OCI-LY7 (cell line): ENCODE data around the gene ASCC1. TPM values are rescaled to one million over a fixed set of nuclear protein-coding genes. Genes with fewer than 3 reads are reported as not detected.

Experiments
- BruUV-seq: library from RNA; stranded (reverse); fragments of 400-500 nt; replicated peaks from 2 replicates; lab custom pipeline; 2021; lab: Mats Ljungman, UMichigan
- CTCF ChIA-PET: fragments of 300-600 bp; sonication (Branson Sonifier 250); formaldehyde crosslinking; loops from one replicate; lab custom pipeline; 2022; ENCODE audit warnings: antibody characterized with exemption; ENCODE audit not compliant: unreplicated experiment; lab: Charles Lee
- POLR2A ChIA-PET: fragments of 300-600 bp; sonication (Branson Sonifier 250); formaldehyde crosslinking; loops from one replicate; lab custom pipeline; 2022; ENCODE audit warnings: antibody characterized with exemption; lab: Charles Lee
- DNase-seq: peaks from one replicate; pipeline ENCODE4 v3.0.0-alpha.2; 2015; ENCODE audit warnings: low spot score
- H2AFZ ChIP-seq: fragments of 200-600 bp; sonication (generic), shearing (Covaris generic); 2 replicates; pipeline ENCODE4 v1.6.1; 2014; ENCODE audit warnings: mild to moderate bottlenecking, antibody characterized with exemption, low read length, moderate library complexity
- H3K27ac ChIP-seq: fragments of 200-600 bp; sonication (generic); 2 replicates; pipeline ENCODE4 v1.5.1; 2014; ENCODE audit warnings: mixed run types, low read depth, mild to moderate bottlenecking, moderate library complexity, low read length, inconsistent platforms; ENCODE audit not compliant: poor library complexity, severe bottlenecking
- H3K36me3 ChIP-seq: fragments of 200-600 bp; sonication (generic); 2 replicates; pipeline ENCODE4 v1.6.1; 2014; ENCODE audit warnings: mild to moderate bottlenecking, antibody characterized with exemption, low read length, moderate library complexity, mixed read lengths; ENCODE audit not compliant: insufficient read depth
- H3K4me1 ChIP-seq: fragments of 200-600 bp; sonication (generic); 2 replicates; pipeline ENCODE4 v1.5.1; 2014; ENCODE audit warnings: mild to moderate bottlenecking, low read length; ENCODE audit not compliant: insufficient read depth, poor library complexity, severe bottlenecking
- H3K4me2 ChIP-seq: fragments of 200-600 bp; sonication (generic); 2 replicates; pipeline ENCODE4 v1.6.1; 2014; ENCODE audit warnings: mild to moderate bottlenecking, low read length
- H3K4me3 ChIP-seq: fragments of 200-600 bp; sonication (generic); 2 replicates; pipeline ENCODE4 v1.5.1; 2014; ENCODE audit warnings: mild to moderate bottlenecking, low read depth, low read length; ENCODE audit not compliant: poor library complexity, severe bottlenecking
- H3K79me2 ChIP-seq: fragments of 200-600 bp; sonication (generic); 2 replicates; pipeline ENCODE4 v1.6.1; 2016; ENCODE audit warnings: low read depth, mild to moderate bottlenecking, low read length, moderate library complexity, mixed read lengths; ENCODE audit not compliant: insufficient read depth
- H3K9me2 ChIP-seq: fragments of 200-600 bp; sonication (generic); 2 replicates; pipeline ENCODE4 v1.6.1; 2016; ENCODE audit warnings: mild to moderate bottlenecking, low read length, mixed read lengths; ENCODE audit not compliant: insufficient read depth
- H3K9me3 ChIP-seq: fragments of 200-600 bp; sonication (generic); 2 replicates; pipeline ENCODE4 v1.6.1; 2014; ENCODE audit warnings: mild to moderate bottlenecking, mixed run types, low read length, mixed read lengths
- H4K20me1 ChIP-seq: fragments of 200-600 bp; sonication (generic); 2 replicates; pipeline ENCODE4 v1.6.1; 2014; ENCODE audit warnings: mild to moderate bottlenecking, antibody characterized with exemption, low read length, moderate library complexity, mixed read lengths; ENCODE audit not compliant: insufficient read depth
- EZH2phosphoT487 ChIP-seq: fragments of 200-600 bp; sonication (generic); IDR thresholded peaks from 2 replicates; pipeline ENCODE4 v1.6.1; 2018; ENCODE audit warnings: low read depth, borderline replicate concordance, mild to moderate bottlenecking, mixed run types, antibody characterized with exemption, low read length, moderate library complexity, mixed read lengths
- intact Hi-C: fragments of 100-400 bp; cut with micrococcal nuclease; formaldehyde crosslinking; loops from one replicate; pipeline ENCODE4 v1.10.0; 2022; ENCODE audit not compliant: unreplicated experiment
- total RNA-seq, 2 experiments: library from RNA; depleted of rRNA in 1 of 2; stranded (reverse); fragments of >200 nt in 1 of 2; shearing (Covaris generic) in 1 of 2; gene quantifications; 2 replicates each; pipeline ENCODE4 v1.2.3, GENCODE V29; 2014 to 2022
- TF ChIP-seq, protein P1 (sequence below): fragments of 200-600 bp; sonication (generic); conservative IDR thresholded peaks from 2 replicates; pipeline ENCODE4 v1.5.1; 2014; ENCODE audit warnings: mild to moderate bottlenecking, antibody characterized with exemption, low read length, moderate library complexity, mixed read lengths

ASCC1 gene
- total RNA-seq, 2 experiments from 2014 or later = 27.1 to 59.9 TPM

- Histone ChIP-seq H3K4me1 (no peaks in the 10 kb centered on the region), H3K79me2 (no peaks in the 10 kb centered on the region), H3K36me3 (peaks cover 30% of the 10 kb centered on the region), H3K9me2 (no peaks in the 10 kb centered on the region), H3K9me3 (no peaks in the 10 kb centered on the region), H3K27ac (no peak overlapping the region), H4K20me1 (no peaks in the 10 kb centered on the region), H3K4me3 (no peak overlapping the region), H2AFZ (no peak overlapping the region), H3K4me2 (no peak overlapping the region)
- BruUV-seq = no TSS peak
- no peak for TF ChIP-seq EZH2phosphoT487
- TF ChIP-seq, protein P1, sequence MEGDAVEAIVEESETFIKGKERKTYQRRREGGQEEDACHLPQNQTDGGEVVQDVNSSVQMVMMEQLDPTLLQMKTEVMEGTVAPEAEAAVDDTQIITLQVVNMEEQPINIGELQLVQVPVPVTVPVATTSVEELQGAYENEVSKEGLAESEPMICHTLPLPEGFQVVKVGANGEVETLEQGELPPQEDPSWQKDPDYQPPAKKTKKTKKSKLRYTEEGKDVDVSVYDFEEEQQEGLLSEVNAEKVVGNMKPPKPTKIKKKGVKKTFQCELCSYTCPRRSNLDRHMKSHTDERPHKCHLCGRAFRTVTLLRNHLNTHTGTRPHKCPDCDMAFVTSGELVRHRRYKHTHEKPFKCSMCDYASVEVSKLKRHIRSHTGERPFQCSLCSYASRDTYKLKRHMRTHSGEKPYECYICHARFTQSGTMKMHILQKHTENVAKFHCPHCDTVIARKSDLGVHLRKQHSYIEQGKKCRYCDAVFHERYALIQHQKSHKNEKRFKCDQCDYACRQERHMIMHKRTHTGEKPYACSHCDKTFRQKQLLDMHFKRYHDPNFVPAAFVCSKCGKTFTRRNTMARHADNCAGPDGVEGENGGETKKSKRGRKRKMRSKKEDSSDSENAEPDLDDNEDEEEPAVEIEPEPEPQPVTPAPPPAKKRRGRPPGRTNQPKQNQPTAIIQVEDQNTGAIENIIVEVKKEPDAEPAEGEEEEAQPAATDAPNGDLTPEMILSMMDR = no peak
- intact Hi-C loops = no loop called here
- DNase-seq = no peak
- POLR2A ChIA-PET = interaction anchor here (0.7 to 1.0 kb wide), 3 partner anchors 10 to 1311 kb away, joined by 3 to 4 read pairs (median 3); no protein-coding TSS in a partner anchor
- CTCF ChIA-PET = no interaction called here
Measured at GRCh38 chr10:72238392-72239175, 22.5 kb upstream of the ASCC1 start.

GRCh38 chr10:72235544-72236279 lies 19.6 kb upstream of the ASCC1 start:
- H3K36me3 ChIP-seq = peaks cover 49% of the 10 kb centered on the region
- DNase-seq = no peak
- POLR2A ChIA-PET = interaction anchor here (1.0 to 3.5 kb wide), 4 partner anchors 10 to 96 kb away, joined by 3 to 13 read pairs (median 6); no protein-coding TSS in a partner anchor
- no peak overlapping the region for H3K4me3 ChIP-seq
- H3K9me3 ChIP-seq = no peaks in the 10 kb centered on the region
- BruUV-seq = no TSS peak
- TF ChIP-seq, protein P1 = no peak
- TF ChIP-seq EZH2phosphoT487 = no peak
- H4K20me1 ChIP-seq = no peaks in the 10 kb centered on the region
- CTCF ChIA-PET = no interaction called here
- H3K27ac ChIP-seq = no peak overlapping the region
- no peak overlapping the region for H3K4me2 ChIP-seq
- H3K4me1 ChIP-seq = no peaks in the 10 kb centered on the region
- intact Hi-C loops = no loop called here
- H3K9me2 ChIP-seq = no peaks in the 10 kb centered on the region
- H3K79me2 ChIP-seq = no peaks in the 10 kb centered on the region
- no peak overlapping the region for H2AFZ ChIP-seq
